B cell (primary cell): ENCODE results near the gene ATF6B.

Source experiments
- CTCF ChIP-seq: fragments of 200-600 bp; IDR thresholded peaks from one replicate; pipeline ENCODE4 v1.8.0; 2022; ENCODE audit warnings: antibody characterized with exemption, mild to moderate bottlenecking
- EZH2 ChIP-seq: IDR thresholded peaks from 2 replicates; pipeline ENCODE4 v1.6.1; 2012; ENCODE audit warnings: borderline replicate concordance, low read depth, mild to moderate bottlenecking, moderate library complexity, low read length; ENCODE audit not compliant: insufficient read depth, poor library complexity, severe bottlenecking

GRCh38 chr6:32126880-32127279, 1.2 kb downstream of the ATF6B start:
- no peak for TF ChIP-seq CTCF
- TF ChIP-seq EZH2, result no peak
